Smooth muscle cell (in vitro differentiated cells): ENCODE measurements around the gene SHROOM3. TPM values are rescaled to one million over a fixed set of nuclear protein-coding genes. Genes with fewer than 3 reads are reported as not detected.

Experiments used
- DNase-seq: peaks from one replicate; lab custom pipeline; 2025; ENCODE audit not compliant: unreplicated experiment; lab: John Stamatoyannopoulos, UW
- H2AFZ ChIP-seq: fragments of 200-600 bp; sonication (generic); 2 replicates; pipeline ENCODE4 v1.6.0; 2016; ENCODE audit warnings: antibody characterized with exemption, low read depth, mild to moderate bottlenecking
- H3F3A ChIP-seq: fragments of 200-600 bp; sonication (generic); 2 replicates; pipeline ENCODE4 v1.6.0; 2017; ENCODE audit warnings: antibody characterized with exemption, low read depth
- H3K27ac ChIP-seq: fragments of 200-600 bp; sonication (generic); 2 replicates; pipeline ENCODE4 v1.5.1; 2016; ENCODE audit warnings: low read depth, mild to moderate bottlenecking
- H3K27me3 ChIP-seq: fragments of 200-600 bp; sonication (generic); 2 replicates; pipeline ENCODE4 v1.6.1; 2016; ENCODE audit warnings: low read depth, mild to moderate bottlenecking
- H3K36me3 ChIP-seq: fragments of 200-600 bp; sonication (generic); 2 replicates; pipeline ENCODE4 v1.5.1; 2016; ENCODE audit warnings: low read depth
- H3K4me1 ChIP-seq: fragments of 200-600 bp; sonication (generic); 2 replicates; pipeline ENCODE4 v1.5.1; 2016; ENCODE audit warnings: low read depth
- H3K4me2 ChIP-seq: fragments of 200-600 bp; sonication (generic); 2 replicates; pipeline ENCODE4 v1.6.0; 2016; ENCODE audit warnings: mild to moderate bottlenecking
- H3K4me3 ChIP-seq: fragments of 200-600 bp; sonication (generic); 2 replicates; pipeline ENCODE4 v1.5.1; 2016; ENCODE audit warnings: mild to moderate bottlenecking
- H3K79me2 ChIP-seq: fragments of 200-600 bp; sonication (generic); 2 replicates; pipeline ENCODE4 v1.6.0; 2016; ENCODE audit warnings: low read depth, mild to moderate bottlenecking
- H3K9ac ChIP-seq: fragments of 200-600 bp; sonication (generic); 2 replicates; pipeline ENCODE4 v1.6.0; 2016; ENCODE audit warnings: low read depth
- H3K9me3 ChIP-seq: fragments of 200-600 bp; sonication (generic); replicated peaks from 2 replicates; pipeline ENCODE4 v1.5.1; 2016; ENCODE audit warnings: low read depth
- H4K20me1 ChIP-seq: fragments of 200-600 bp; sonication (generic); 2 replicates; pipeline ENCODE4 v1.6.0; 2016; ENCODE audit warnings: low read depth
- CTCF ChIP-seq: fragments of 200-600 bp; sonication (generic); IDR thresholded peaks from 2 replicates; pipeline ENCODE4 v1.5.1; 2017; ENCODE audit warnings: borderline replicate concordance, mild to moderate bottlenecking, antibody characterized with exemption; ENCODE audit not compliant: insufficient read depth, poor library complexity, severe bottlenecking
- WGBS: methylation state at CpG from one replicate; pipeline ENCODE4 v1.1.7; 2016; ENCODE audit warnings: low lambda C conversion rate; 5-methylcytosine and 5-hydroxymethylcytosine counted together
- polyA plus RNA-seq: library from polyadenylated mRNA; unstranded; fragments of >200 nt; fragmentation: Nextera tagmentation; extraction: Ambion mirVana; gene quantifications from 2 replicates; pipeline ENCODE4 v1.2.1, GENCODE V29; 2016
- total RNA-seq: library from RNA; depleted of rRNA; stranded (reverse); fragments of >200 nt; gene quantifications from 2 replicates; pipeline ENCODE4 v1.2.3, GENCODE V29; 2014

SHROOM3 gene
- total and polyA plus RNA-seq, 2 experiments from 2014 or later: 10.0 to 31.9 TPM

DNA sequence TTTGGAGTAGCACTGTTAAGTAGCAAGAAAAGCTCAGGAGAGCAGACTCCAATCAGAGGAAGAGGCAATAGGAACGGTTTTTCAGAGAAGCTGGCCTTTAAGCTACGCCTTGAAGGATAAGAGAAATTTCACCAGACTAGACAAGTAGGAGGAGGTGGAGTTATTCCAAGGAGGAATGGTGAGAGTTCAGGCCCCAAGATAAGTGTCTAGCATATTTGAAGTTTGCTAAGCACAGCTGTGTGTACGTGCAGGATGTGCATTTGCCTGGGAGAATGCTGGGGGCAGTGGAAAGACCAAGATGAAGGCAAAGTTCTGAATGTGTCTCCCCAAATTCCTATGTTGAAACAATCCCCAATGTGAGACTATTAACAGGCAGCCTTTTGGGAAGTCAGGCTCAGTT lies 371.3 kb downstream of the SHROOM3 start:
- Histone ChIP-seq H3K36me3 (no peaks in the 10 kb centered on the region), H3K4me1 (peaks cover 27% of the 10 kb centered on the region), H3K27me3 (no peaks in the 10 kb centered on the region), H3K27ac (no peak overlapping the region), H3K9me3 (no peaks in the 10 kb centered on the region), H3K79me2 (no peaks in the 10 kb centered on the region), H3F3A (peaks cover 16% of the 10 kb centered on the region), H3K4me3 (no peak overlapping the region), H2AFZ (no peak overlapping the region), H3K9ac (no peak overlapping the region), H3K4me2 (no peak overlapping the region), H4K20me1 (no peaks in the 10 kb centered on the region)
- 48% methylated on average over 3 of the region's 3 CpGs for WGBS
- no peak for DNase-seq
- TF ChIP-seq CTCF: no peak

DNA sequence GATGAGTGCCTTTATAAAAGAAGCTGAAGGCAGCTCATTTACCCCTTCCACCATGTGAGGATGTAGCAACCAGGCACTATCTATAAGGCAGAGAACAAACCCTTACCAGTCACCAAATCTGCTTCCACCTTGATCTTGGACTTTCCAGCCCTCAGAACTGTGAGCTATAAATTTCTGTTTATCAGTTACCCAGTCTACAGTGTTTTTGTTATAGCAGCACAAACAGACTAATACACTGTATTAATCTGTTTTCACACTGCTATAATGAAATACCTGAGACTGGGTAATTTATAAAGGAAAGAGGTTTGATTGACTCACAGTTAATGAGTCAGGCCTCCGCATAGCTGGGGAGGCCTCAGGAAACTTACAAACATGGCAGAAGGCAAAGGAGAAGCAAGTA lies 371.7 kb downstream of the SHROOM3 start:
- H3K4me1 ChIP-seq: peaks cover 27% of the 10 kb centered on the region
- H3K9me3 ChIP-seq: no peaks in the 10 kb centered on the region
- TF ChIP-seq CTCF: no peak
- no peaks in the 10 kb centered on the region for H3K36me3 ChIP-seq
- no peak overlapping the region for H3K4me2 ChIP-seq
- H3K9ac ChIP-seq: no peak overlapping the region
- no peaks in the 10 kb centered on the region for H3K79me2 ChIP-seq
- no peak for DNase-seq
- H4K20me1 ChIP-seq: no peaks in the 10 kb centered on the region
- no peak overlapping the region for H3K4me3 ChIP-seq
- H2AFZ ChIP-seq: no peak overlapping the region
- no peaks in the 10 kb centered on the region for H3K27me3 ChIP-seq
- 88% methylated on average over 1 of the region's 1 CpG for WGBS
- H3F3A ChIP-seq: peaks cover 16% of the 10 kb centered on the region
- no peak overlapping the region for H3K27ac ChIP-seq

GRCh38 chr4:76809594-76810305 lies 374.7 kb downstream of the SHROOM3 start:
- H3K9me3 ChIP-seq: no peaks in the 10 kb centered on the region
- H4K20me1 ChIP-seq: no peaks in the 10 kb centered on the region
- H2AFZ ChIP-seq: no peak overlapping the region
- no peak overlapping the region for H3K4me3 ChIP-seq
- no peak for TF ChIP-seq CTCF
- no peaks in the 10 kb centered on the region for H3K27me3 ChIP-seq
- WGBS: 82% methylated on average over 10 of the region's 10 CpGs
- H3K27ac ChIP-seq: no peak overlapping the region
- DNase-seq: no peak
- H3K9ac ChIP-seq: no peak overlapping the region
- peaks cover 4% of the 10 kb centered on the region for H3K4me1 ChIP-seq
- peaks cover 7% of the 10 kb centered on the region for H3F3A ChIP-seq
- H3K4me2 ChIP-seq: no peak overlapping the region
- no peaks in the 10 kb centered on the region for H3K79me2 ChIP-seq
- H3K36me3 ChIP-seq: no peaks in the 10 kb centered on the region
